CD4-positive, alpha-beta T cell treated with Interleukin-6 at 100 ng/mL for 8 hours (primary cell): ENCODE measurements around the gene SURF4.

Source experiments
- DNase-seq: peaks from one replicate; pipeline ENCODE4 v3.0.0-alpha.2; 2020; ENCODE audit warnings: mixed read lengths, low spot score

SURF4 gene

GRCh38 chr9:133375724-133376654 is at the start of gene SURF4, which contains the start of gene STKLD1:
TSS of gene SURF4 (minus strand) at chr9:133376060. CDS start at chr9:133375969, 91 bp downstream.
TSS of gene STKLD1 (plus strand) at chr9:133376366. CDS start at chr9:133376474, 108 bp downstream.
- DNase-seq = peak; percentile 94

- DNase-seq = no peak
Measured at GRCh38 chr9:133425049-133425632, 49.3 kb upstream of the SURF4 start.

- DNase-seq = no peak
Measured at GRCh38 chr9:133424187-133424586, 48.3 kb upstream of the SURF4 start.

- DNase-seq = no peak
Measured at GRCh38 chr9:133423216-133423615, 47.4 kb upstream of the SURF4 start.

- DNase-seq = no peak
Measured at GRCh38 chr9:133421615-133422542, 46.0 kb upstream of the SURF4 start, which contains the start of gene ADAMTS13. TSS of gene ADAMTS13 (plus strand) at chr9:133422367. CDS start at chr9:133422444, 77 bp downstream.

- DNase-seq = no peak
Measured at GRCh38 chr9:133420392-133420827, 44.5 kb upstream of the SURF4 start.

GRCh38 chr9:133419005-133419404 is 43.1 kb upstream of the SURF4 start:
- no peak for DNase-seq

- DNase-seq = peak; percentile 81
Measured at GRCh38 chr9:133417541-133418461, 41.9 kb upstream of the SURF4 start, which contains the start of gene REXO4. TSS of gene REXO4 (minus strand) at chr9:133418010. CDS start at chr9:133417844, 166 bp downstream.

- DNase-seq = no peak
Measured at GRCh38 chr9:133415170-133415569, 39.3 kb upstream of the SURF4 start.

- no peak for DNase-seq
Measured at GRCh38 chr9:133408042-133408441, 32.2 kb upstream of the SURF4 start.

GRCh38 chr9:133406480-133407307 is 30.8 kb upstream of the SURF4 start:
- peak; percentile 75 for DNase-seq

GRCh38 chr9:133405508-133406438 is 29.9 kb upstream of the SURF4 start:
- DNase-seq = no peak

GRCh38 chr9:133404454-133405002 is 28.7 kb upstream of the SURF4 start:
- DNase-seq = no peak

- DNase-seq = peak; percentile 56
Measured at GRCh38 chr9:133403766-133404453, 28.1 kb upstream of the SURF4 start.

- DNase-seq = no peak
Measured at GRCh38 chr9:133402689-133403088, 26.8 kb upstream of the SURF4 start.

- DNase-seq = no peak
Measured at GRCh38 chr9:133401588-133401987, 25.7 kb upstream of the SURF4 start.

GRCh38 chr9:133400292-133400691 is 24.4 kb upstream of the SURF4 start:
- DNase-seq = no peak

- DNase-seq = no peak
Measured at GRCh38 chr9:133397895-133398294, 22.0 kb upstream of the SURF4 start.
